ENCODE data around the gene WBP1.
"Not testable (repeated sequence)": the region's sequence is repeated elsewhere in the genome, so short reads cannot be mapped to it uniquely, and the experiment has no call there.

Gene WBP1

GRCh38 chr2:74454654-74455511 lies 3.4 kb upstream of the WBP1 start, which contains the start of gene INO80B:
INO80B (plus strand) TSS chr2:74455087; CDS start chr2:74455117, 30 bp downstream.
- FAIRE-seq = peak; percentile 94

GRCh38 chr2:74457129-74457548 lies 1.1 kb upstream of the WBP1 start:
- FAIRE-seq = no peak

GRCh38 chr2:74457549-74458131 lies 598 bp upstream of the WBP1 start:
- FAIRE-seq = no peak

GRCh38 chr2:74458938-74459363 lies 713 bp downstream of the WBP1 start:
- no peak for FAIRE-seq

GRCh38 chr2:74459503-74460118 lies 1.4 kb downstream of the WBP1 start:
- not testable (repeated sequence) for FAIRE-seq

GRCh38 chr2:74460187-74460586 lies 1.9 kb downstream of the WBP1 start:
- not testable (repeated sequence) for FAIRE-seq

- FAIRE-seq = no peak
Measured at GRCh38 chr2:74461187-74462053, 3.2 kb downstream of the WBP1 start.

- no peak for FAIRE-seq
Measured at GRCh38 chr2:74462054-74462785, 4.0 kb downstream of the WBP1 start.

- no peak for FAIRE-seq
Measured at GRCh38 chr2:74462786-74463105, 4.5 kb downstream of the WBP1 start.

- no peak for FAIRE-seq
Measured at GRCh38 chr2:74464406-74464805, 6.2 kb downstream of the WBP1 start.

GRCh38 chr2:74470742-74471141 lies 12.5 kb downstream of the WBP1 start:
- not testable (repeated sequence) for FAIRE-seq

- FAIRE-seq = no peak
Measured at GRCh38 chr2:74471332-74472065, 13.3 kb downstream of the WBP1 start.

GRCh38 chr2:74472086-74472944 lies 14.1 kb downstream of the WBP1 start, which contains the start of gene MRPL53:
MRPL53 (minus strand) TSS chr2:74472680; CDS start chr2:74472660, 20 bp downstream.
- FAIRE-seq = no peak

- FAIRE-seq = no peak
Measured at GRCh38 chr2:74472945-74473258, 14.7 kb downstream of the WBP1 start.

GRCh38 chr2:74474481-74474880 lies 16.2 kb downstream of the WBP1 start:
- no peak for FAIRE-seq

- FAIRE-seq = no peak
Measured at GRCh38 chr2:74474899-74475298, 16.7 kb downstream of the WBP1 start.

GRCh38 chr2:74481431-74481830 lies 23.2 kb downstream of the WBP1 start:
- no peak for FAIRE-seq

GRCh38 chr2:74481961-74482800 lies 23.9 kb downstream of the WBP1 start:
- FAIRE-seq = no peak

All from endometrium (tissue), 2 donors.